LNCAP (cell line): Measurements from ENCODE around the gene CORIN.

Source experiments
- CTCF ChIP-seq: fragments of 450-650 bp; IDR thresholded peaks from 2 replicates; pipeline ENCODE4 v1.5.1; 2017; ENCODE audit warnings: mild to moderate bottlenecking

The CORIN gene

GRCh38 chr4:47790105-47790504, 47.8 kb downstream of the CORIN start:
- no peak for TF ChIP-seq CTCF

GRCh38 chr4:47788126-47788525, 49.7 kb downstream of the CORIN start:
- TF ChIP-seq CTCF = no peak

- no peak for TF ChIP-seq CTCF
These were observed 50.9 kb downstream of the CORIN start for GRCh38 chr4:47786958-47787370.

- no peak for TF ChIP-seq CTCF
These were observed 52.7 kb downstream of the CORIN start for GRCh38 chr4:47785153-47785552.

GRCh38 chr4:47784222-47784621, 53.6 kb downstream of the CORIN start:
- no peak for TF ChIP-seq CTCF

- no peak for TF ChIP-seq CTCF
These were observed 61.5 kb downstream of the CORIN start for GRCh38 chr4:47776353-47776752.

- no peak for TF ChIP-seq CTCF
These were observed 63.8 kb downstream of the CORIN start for GRCh38 chr4:47774079-47774478.

GRCh38 chr4:47771020-47771419, 66.8 kb downstream of the CORIN start:
- no peak for TF ChIP-seq CTCF
